Inflammatory macrophage (primary cell): ENCODE data around the gene HIKESHI.

Experiments used
- DNase-seq, 2 donors: peaks; one replicate each; pipeline ENCODE4 v3.0.0-alpha.2; 2020 to 2022
- total RNA-seq, 18 experiments: gene quantifications; one replicate each; lab custom pipeline; 2026; ENCODE audit warnings: mixed read lengths in 6 of 18, inconsistent platforms in 2 of 18; lab: John Stamatoyannopoulos, UW

HIKESHI gene, protein sequence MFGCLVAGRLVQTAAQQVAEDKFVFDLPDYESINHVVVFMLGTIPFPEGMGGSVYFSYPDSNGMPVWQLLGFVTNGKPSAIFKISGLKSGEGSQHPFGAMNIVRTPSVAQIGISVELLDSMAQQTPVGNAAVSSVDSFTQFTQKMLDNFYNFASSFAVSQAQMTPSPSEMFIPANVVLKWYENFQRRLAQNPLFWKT
- total RNA-seq = 8.0 to 31.7 (median 18.4) reads per million in 18 experiments

DNA sequence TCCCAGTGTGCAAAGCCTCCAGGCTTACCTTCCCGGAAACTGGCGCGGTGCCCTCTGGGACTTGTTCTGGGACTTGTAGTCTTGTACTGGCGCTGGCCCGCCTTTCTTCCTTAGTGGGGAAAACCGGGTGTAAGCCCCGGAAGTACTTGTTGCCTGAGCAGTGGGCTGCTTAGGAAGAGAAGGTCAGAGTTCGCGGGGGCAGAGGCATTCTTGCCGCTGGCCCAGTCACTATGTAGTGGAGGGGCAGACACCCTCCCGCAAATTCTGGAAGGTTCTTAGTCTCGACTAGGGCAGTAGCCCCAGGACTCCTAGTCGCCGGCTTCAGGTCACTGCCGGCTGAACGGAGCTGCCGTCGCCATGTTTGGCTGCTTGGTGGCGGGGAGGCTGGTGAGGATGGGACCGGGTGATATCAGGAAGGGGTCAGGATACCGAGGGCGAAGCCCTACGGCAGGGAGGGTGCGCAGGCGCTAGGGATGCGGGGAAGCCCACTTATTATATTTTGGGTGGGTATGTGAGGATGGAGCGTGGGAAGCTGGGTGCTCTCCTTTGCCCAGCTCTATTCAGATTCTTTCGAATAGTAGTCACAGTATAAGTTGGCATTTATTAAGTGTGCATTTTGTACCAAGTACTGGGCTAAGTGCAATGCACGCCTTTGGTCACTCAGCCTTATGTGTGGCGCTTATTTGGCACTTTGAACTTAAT is at the start of gene HIKESHI:
HIKESHI (plus strand) TSS at position 149 of the 702 bp plus-strand sequence; CDS start at position 358, 209 bp downstream.
- DNase-seq = peak; percentile 96 to 97

DNA sequence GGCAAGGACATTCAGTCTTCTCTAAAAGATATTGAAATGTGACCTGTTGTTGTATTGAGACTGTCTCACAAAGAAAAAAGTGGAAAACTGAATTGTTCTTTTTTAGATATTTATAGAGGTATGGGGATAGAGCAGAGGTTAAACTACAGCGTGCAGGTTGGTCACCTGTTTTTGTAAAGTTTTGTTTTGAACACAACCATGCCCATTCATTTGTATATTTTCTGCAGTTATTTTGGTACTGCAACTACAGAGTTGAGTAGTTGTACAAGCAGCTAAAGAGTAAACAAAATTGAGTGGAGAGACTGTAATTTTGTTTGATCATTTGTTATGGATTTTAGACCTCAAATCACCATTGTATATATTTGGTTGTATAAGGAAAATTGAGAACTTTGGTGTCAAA is 46.1 kb upstream of the HIKESHI start:
- DNase-seq = no peak

DNA sequence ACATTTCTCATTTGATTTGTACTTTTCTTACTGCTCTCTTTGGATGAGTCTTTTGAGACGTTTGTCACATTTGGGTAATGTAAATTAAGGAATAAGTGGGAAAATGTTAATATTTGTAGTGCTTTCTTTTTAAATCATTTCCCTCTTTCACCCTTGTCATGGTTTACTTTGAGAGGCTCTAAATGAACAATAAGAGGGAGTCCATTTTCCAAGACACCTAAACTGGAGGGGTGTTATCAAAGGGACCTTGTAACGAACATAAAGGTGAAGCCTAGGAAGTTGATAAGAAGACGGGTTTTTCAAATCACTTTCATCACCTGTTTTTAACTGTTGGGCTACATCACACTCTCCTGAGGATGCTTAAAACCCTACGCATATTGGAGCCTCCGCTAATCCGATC is 45.4 kb upstream of the HIKESHI start:
- DNase-seq = no peak

DNA sequence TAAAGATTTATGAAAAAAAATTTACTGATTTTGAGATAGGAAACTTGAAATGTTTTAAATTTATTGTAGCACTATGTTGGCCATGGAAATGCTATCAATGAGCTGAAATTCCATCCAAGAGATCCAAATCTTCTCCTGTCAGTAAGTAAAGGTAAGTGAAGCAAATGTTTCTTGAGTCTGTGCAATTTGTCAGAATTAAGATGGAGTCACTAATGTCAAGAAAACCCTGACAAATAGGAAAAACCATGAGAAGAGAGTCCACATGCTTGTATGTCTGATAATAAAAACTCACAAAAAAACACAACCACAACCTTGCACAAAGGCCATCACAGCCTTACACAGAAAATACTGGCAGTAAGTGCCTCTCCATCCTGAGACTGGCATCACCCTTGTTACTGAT is 44.6 kb upstream of the HIKESHI start:
- DNase-seq = no peak

DNA sequence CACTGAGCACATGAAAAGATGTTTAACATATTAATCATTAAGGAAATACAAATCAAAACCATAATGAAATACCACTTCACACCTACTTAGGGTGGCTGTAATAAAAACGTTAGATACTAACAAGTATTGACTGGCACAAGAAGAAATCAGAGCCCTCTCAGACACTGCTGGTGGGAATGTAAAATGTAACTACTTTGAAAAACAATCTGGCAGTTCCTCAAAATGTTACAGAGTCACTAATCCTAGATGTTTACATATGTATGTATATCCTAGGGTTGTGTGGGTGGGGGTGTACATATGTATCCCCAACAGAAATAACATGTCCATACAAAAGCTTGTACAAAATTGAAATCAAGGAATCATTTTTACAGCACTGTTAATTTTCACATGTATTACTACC is 42.3 kb upstream of the HIKESHI start:
- DNase-seq = no peak

DNA sequence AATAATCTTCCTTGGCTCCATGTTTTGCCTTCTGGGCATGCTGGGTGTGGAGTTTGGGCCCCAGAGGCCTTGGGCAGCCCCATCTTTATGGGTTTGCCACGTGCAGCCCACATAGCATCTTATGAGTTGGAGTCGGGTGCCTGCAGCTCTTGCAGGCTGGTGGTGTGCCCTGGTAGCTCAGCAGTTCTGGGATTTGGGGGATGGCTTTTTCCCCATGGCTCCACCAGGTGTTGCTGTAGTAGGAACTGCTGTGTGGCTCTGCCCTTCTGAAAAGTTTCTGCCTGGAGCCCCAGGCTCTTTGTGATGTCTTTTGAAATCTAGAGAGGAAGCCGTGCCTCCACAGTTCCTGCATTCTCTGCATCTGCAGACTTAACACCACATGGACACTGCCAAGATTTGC is 40.7 kb upstream of the HIKESHI start:
- no peak for DNase-seq

DNA sequence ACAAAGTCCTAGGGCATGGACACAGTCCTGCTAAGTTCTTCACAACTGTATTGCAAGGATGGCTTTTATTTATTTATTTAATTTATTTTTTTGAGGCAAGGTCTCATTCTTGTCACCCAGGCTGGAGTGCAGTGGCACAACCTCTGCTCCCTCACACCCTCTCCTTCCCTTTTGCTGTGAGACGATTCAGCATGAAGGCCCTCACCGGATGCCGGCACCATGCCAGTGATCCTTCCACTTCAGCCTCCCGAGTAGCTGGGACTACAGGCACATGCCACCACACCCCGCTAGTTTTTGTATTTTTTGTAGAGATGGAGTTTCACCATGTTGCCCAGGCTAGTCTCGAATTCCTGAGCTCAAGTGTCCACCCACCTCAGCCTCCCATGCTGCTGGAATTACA is 39.7 kb upstream of the HIKESHI start:
- DNase-seq = no peak

DNA sequence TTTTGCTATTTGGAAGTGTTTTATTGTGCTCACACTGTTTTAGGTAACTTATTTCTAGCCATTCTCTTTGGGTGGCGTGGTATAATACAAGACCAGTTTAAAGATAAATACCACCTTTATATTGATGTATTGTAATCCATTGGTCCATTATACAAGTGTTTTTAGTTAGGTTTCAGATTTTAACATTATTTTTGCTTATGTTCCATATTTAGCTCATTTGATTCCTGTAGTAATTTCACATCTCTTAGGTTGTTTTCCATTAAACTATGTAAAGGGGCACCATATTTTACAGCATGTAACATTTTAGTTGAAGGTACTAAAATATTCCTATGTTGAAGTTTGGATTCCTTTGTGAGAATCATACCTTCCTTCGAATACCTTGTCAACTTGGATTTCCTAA is 37.4 kb upstream of the HIKESHI start:
- DNase-seq = no peak

DNA sequence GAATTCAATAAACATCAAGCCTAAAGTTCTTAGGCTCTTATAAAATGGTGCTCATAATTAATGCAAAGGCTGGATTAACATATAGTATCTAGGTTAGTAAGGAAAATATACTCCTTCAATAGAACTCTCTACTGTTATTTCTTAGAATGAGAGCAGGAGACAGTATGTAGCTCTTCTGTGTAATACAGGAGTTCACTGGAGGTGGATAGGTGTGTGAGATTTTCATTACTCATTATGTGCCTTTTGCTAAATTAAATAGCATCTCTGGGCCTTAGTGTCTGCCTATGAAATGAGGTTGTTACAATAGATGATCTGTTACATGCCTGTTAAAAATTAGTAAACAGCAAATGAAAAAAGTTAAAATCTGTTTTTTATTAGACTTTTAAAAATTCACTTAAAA is 36.8 kb upstream of the HIKESHI start:
- no peak for DNase-seq

DNA sequence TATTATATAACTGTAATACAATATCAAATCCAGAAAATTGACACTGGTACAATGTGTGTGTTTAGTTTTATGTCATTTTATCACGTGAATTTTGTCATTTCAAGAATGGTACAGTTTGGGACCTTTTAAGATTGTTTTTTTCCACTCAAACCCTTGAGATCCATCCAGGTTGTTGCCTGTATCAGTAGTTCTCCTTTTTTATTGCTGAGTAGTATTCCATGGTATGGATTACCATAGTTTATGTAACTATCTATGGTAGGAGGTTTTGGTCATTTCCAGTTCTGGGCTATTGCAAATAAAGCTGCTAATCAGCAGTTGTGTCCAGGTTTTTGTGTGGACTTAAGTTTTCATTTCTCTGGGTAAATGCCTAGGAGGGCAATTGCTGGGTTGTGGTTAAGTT is 32.4 kb upstream of the HIKESHI start:
- DNase-seq = no peak

DNA sequence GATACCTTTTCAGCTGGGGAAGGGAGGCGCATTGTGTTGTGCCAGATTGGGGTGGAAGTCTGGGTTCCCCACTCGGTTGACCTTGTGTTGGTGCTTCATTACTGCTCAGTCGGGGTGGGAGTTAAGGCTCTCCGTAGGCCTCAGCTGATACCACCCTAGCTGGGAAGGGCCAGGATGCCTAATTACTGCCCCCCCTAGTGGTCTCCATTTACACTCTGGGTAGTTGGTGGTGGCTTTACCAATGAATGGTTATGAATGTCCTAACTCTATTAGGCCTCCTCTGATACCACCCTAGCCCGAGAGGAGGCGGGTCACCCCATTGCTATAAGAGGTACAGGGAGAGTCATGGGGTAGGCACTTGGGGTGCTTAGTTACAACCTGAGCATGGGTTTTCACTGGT is 27.5 kb upstream of the HIKESHI start:
- no peak for DNase-seq

DNA sequence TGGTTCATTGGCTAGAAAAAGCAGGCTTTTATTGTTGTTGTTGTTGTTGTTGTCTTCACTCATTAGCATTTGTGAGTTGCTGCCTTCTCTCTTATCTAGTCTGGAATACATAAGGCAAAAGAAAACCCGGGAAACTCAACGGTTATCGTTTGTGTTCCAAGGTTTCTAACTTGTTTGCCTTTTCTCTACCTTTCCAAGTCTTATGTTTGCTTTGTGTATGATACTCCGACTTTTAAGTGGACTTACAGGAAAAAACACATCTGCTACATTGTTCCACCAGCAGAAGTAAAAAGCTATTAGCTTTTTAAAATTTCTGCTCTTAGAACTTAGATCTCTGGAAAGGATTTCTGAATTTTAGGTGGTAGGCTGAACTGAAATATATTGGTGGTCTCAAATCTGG is 27.0 kb upstream of the HIKESHI start:
- DNase-seq = no peak

DNA sequence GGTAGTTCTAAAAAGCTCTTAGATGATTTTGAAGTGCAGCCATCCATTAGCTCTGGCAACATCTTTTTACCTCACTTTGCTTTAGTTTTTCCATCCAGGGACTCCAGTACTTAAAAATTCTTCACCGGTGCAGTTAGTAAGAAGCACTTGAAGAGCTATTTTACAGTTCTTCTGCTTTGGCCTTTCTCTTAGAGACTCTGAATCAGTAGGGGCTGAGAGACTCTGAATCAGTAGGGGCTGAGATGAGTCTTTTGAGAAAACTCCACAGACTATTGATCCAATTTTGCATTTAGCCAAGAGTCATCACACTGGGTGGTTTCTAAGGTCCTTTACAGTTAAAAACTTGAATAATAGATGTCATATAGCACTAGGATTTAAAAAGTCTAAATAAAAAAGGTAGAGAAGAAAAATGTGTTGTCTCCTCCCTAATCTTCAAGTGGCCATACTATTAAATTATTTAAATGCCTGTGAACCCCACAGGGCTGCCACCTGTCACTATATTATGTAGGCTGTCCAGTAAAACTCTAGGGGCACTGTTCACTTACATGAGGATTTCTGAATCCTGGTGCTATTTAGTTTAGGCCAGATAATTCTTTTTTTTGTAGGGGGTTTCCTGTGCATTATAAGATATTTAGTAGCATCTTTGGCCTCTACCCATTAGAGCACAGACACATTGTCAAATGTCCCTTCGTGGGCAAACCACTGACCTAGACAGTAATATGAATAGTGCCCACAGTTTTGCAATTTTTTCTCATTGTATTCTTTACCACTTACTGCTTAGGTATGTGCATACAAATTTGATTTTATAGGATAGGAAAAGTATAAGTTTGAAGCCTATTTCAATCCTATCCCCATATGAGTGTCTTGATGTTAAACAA is 26.3 kb upstream of the HIKESHI start:
- no peak for DNase-seq

DNA sequence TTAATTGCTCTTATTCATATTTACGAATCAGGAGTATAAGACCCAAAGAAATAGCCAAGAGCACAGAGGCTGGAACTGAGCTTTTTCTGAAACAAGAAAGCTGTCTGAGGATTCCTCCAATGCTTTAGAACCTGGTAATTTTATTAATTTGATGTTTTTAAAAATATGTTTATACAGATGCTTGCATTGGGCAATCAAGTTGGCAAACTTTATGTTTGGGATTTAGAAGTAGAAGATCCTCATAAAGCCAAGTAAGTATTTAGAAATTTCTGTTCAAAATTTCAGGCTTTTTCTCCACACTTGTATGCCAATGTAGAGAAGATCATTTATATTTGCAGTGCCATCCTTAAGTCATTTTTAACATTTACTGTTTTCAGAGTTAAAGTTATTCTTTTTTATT is 24.3 kb upstream of the HIKESHI start:
- DNase-seq = no peak

DNA sequence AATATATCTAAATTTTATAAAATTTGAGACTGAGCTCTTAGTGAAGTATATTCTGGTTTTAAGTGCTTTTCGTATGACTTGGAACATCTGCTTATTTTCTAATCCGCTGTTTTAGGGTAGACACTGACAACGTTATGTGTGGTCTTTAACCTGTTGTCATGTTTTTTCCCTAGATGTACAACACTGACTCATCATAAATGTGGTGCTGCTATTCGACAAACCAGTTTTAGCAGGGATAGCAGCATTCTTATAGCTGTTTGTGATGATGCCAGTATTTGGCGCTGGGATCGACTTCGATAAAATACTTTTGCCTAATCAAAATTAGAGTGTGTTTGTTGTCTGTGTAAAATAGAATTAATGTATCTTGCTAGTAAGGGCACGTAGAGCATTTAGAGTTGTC is 23.8 kb upstream of the HIKESHI start:
- no peak for DNase-seq

DNA sequence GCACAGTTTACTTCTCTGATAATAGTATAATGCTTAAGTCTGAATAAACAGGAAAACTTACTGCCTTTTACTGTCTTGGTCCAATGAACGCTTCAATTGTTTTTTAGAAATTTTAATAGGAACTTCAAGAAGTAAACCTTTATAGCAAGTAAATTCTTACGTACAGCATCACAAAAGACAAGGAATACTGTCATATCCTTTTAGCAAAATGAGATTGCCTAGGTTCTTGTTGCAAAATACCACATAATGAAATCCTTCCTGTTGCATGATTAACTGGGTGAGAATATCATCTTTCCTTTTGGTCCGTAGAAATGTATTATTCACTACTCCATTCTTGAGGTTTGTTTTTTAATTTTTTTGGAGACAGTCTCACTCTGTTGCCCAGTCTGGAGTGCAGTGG is 22.3 kb upstream of the HIKESHI start:
- DNase-seq = peak in 1 of 2 donors; percentile 47

DNA sequence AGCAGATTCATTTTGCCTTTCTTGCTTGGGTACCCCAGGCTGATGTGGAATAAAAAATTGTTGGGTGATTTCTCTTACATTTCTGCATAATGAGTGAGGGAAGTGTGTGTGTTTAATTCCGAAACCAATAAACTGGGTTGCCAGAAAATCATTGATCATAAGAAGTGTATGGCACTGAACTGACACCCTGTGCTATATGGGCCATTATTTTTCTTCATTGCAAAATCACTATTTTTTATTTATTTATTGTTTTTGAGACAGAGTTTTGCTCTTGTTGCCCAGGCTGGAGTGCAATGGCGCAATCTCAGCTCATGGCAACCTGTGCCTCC is 14.6 kb upstream of the HIKESHI start:
- DNase-seq = no peak

DNA sequence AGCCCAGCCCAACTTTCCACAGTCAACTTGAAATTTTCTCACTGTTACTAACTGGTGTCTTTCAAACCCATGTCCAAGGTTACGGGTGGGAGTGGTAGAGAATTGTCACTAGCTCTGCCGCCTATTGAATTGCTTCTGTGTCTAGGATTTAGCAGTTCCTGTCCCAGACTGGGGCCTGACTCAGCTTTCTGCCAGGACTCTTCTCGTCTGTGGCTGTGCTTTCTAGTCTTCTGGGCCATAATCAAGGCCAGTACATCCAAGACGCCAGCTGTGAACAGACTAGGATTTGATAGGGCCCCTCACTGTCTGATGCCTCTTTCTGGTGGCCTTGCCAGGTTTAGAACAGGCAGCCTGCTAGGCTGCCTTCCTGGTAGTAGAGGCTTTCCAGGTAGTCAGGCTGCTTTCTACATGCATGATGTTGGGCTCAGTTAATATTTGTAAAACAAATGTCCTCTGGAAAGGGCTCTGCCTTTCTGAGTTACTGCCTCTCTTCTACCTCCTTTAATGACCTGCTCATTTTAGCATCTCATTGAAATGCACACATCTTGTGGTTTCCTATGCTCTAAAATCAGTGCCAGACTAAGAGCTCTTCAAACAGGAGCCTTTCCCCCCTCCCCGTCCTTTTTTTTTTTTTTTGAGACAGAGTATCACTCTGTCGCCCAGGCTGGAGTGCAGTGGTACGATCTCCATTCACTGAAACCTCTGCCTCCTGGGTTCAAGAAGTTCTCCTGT is 13.1 kb upstream of the HIKESHI start:
- DNase-seq = no peak

DNA sequence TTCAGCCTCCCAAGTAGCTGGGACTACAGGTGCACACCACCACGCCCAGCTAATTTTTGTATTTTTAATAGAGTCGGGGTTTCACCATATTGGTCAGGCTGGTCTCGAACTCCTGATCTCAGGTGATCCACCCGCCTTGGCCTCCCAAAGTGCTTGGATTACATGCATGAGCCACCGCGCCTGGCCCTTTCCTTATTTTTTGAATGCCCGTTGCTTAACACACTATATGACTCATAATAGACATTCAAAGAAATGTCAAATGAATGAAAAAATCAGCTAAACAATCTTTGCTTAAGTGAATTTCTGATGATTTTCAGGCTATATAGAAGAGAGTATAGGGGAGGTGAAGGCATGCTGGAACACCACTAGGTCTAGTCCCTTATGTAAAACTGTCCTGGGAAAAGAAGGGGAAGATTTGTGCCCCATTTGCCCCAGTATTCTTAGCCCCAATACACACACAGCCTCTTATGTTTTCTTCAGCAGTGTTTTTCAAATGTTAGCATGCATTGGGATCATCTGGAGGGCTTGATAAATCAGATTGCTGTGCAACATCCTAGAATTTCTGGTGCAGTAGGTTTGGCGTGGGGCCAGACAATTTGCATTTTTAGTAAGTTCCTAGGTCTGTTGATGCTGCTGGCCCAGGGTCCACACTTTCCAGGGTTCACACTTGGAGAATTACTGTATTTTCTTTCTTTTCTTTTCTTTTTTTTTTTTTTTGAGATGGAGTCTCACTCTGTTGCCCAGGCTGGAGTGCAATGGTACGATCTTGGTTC is 12.3 kb upstream of the HIKESHI start:
- DNase-seq = peak in 1 of 2 donors; percentile 13

DNA sequence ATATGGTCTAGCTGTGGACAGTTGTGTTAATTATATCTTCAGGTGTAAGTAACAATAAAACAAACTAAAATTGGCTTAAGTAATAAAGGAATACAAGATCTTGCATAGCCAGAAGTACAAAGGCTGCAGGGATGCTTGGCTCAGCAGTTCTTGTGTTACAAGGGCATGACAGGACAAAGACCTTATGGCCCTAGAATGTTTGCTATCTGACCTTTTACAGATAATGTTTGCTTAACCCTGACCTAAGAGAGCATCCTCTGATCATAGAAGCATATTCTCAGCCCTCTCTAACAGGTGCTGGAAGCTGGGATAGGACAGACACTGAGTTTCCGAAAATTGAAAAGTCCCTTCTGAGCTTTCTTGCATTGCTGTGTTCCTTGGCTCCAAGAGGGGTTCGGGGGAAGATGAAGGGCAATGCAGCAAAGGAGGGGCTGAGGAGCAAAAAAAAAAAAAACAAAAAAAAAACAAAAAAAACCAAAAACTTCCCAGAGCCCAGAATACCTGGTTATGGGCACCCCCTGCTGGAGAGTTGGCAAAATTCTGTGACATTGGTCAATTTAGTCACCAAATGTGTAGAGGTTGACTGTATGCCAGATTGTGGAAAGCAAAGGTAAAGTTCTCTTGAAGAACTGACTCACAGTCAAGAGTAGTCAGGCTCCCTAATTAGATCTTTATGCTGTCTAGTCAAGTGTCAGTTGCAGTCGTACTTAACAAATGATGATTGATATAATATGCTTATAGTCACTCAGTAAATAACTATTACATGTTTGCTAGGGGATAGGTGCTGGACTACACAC is 10.4 kb upstream of the HIKESHI start:
- peak; percentile 37 to 42 for DNase-seq

DNA sequence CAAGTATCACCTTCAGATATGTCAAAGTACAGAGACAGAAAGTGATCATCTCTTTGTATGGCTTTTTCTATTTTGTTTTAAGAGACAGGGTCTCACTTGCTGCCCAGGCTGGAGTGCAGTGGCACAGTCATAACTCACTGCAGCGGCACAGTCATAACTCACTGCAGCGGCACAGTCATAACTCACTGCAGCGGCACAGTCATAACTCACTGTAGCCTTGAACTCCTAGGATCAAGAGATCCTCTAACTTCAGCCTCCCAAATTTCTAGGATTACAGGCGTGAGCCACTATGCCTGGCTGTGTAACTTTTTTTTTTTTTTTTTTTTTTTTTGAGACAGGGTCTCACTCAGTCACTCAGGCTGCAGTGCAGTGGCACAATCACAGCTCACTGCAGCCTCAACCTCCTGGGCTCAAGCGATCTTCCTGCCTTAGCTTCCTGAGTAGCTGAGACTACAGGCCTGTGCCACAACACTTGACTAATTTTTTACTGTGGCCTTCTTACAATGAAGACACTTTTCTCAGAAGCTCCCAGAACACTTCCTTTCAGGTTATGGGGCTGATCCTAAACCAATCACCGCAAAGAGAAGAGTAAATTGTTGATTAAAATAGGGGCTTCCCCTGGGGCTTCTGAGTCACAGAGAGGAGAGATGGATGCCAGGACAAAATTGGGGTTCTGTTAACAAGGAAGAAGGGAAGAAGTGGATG is 9.0 kb upstream of the HIKESHI start:
- DNase-seq = no peak
